Mammary epithelial cell (primary cell): ENCODE measurements around the gene ITGA11.

ENCODE experiments used
- EZH2 ChIP-seq: IDR thresholded peaks from 2 replicates; pipeline ENCODE4 v1.6.1; 2012; ENCODE audit warnings: low read length, inconsistent platforms, borderline replicate concordance
- TF ChIP-seq, protein P1 (sequence below), 2 donors: IDR thresholded peaks in 1 of 2; conservative IDR thresholded peaks in 1 of 2; 2 replicates each; pipeline ENCODE4 v1.5.1; 2011 to 2012; ENCODE audit warnings: inconsistent platforms in 2 of 2, low read length in 2 of 2, mild to moderate bottlenecking in 2 of 2, control low read depth in 1 of 2, low read depth in 1 of 2; ENCODE audit not compliant: insufficient read depth in 1 of 2; ENCODE audit errors: extremely low read depth in 1 of 2

DNA sequence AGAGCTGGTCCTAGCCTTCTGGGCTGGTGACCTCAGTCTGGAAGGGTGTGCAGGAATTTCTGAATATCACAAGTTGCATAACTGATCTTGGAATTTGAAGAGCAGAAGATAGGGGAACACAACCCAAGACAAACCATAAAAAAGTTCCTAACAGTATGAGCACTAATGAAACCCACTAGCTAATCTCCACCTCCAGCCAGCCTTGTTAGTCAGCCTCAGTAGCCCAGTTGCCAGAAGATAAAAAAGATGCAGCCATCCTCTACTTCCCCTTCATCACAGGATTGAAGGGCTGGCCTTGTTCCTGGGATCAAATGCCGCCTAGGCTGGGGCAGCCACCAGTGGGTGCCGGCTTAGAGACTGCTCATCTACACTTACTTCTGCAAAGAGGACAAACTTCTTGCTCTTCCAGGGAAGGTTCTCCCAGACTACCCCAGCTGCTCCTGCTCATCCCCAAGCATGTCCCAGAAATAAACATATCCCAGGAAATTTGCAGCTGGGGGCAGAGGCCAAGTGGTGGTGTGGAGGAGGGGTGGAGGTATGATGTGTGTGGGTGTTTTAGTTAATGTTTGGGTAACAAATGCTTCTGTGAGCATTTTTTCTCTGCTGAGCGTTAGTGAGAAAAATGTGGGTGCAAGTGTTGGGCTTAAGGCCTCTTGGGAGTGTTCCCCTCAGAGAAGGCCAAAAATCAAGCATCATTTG, 9.2 kb upstream of the ITGA11 start:
- TF ChIP-seq, protein P1, sequence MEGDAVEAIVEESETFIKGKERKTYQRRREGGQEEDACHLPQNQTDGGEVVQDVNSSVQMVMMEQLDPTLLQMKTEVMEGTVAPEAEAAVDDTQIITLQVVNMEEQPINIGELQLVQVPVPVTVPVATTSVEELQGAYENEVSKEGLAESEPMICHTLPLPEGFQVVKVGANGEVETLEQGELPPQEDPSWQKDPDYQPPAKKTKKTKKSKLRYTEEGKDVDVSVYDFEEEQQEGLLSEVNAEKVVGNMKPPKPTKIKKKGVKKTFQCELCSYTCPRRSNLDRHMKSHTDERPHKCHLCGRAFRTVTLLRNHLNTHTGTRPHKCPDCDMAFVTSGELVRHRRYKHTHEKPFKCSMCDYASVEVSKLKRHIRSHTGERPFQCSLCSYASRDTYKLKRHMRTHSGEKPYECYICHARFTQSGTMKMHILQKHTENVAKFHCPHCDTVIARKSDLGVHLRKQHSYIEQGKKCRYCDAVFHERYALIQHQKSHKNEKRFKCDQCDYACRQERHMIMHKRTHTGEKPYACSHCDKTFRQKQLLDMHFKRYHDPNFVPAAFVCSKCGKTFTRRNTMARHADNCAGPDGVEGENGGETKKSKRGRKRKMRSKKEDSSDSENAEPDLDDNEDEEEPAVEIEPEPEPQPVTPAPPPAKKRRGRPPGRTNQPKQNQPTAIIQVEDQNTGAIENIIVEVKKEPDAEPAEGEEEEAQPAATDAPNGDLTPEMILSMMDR (conservative IDR thresholded peaks at IDR 0.05 in 1 of 2, IDR thresholded peaks at IDR 0.05 in 1 of 2; ENCODE audit: extremely low read depth in 1 of 2, insufficient read depth in 1 of 2, low read depth in 1 of 2, low read length in 2 of 2) = no peak
- TF ChIP-seq EZH2 = no peak
